ENCODE data around the gene LRRC37B. TPM values are rescaled to one million over a fixed set of nuclear protein-coding genes. Genes with fewer than 3 reads are reported as not detected.
A peak's percentile ranks its signal among the peaks of the same experiment; 100 is the strongest.

Gene LRRC37B
- polyA plus RNA-seq, 1 donor from 2014 or later, result 39.6 TPM

GRCh38 chr17:32010114-32010513 lies 2.9 kb downstream of the LRRC37B start:
- Histone ChIP-seq H4K20me1 (ENCODE audit: insufficient read depth) (no peaks in the 10 kb centered on the region), H3K36me3 (ENCODE audit: insufficient read depth, low read length) (no peaks in the 10 kb centered on the region), H2AFZ (ENCODE audit: low read depth, low read length) (no peak overlapping the region), H3K9me2 (ENCODE audit: insufficient read depth, low read length) (no peaks in the 10 kb centered on the region), H3K4me3 (ENCODE audit: low read length) (peak overlapping the region; percentile 81), H3K9me3 (ENCODE audit: low read length) (no peaks in the 10 kb centered on the region), H3K27ac (ENCODE audit: low read length) (no peak overlapping the region), H3K79me2 (replicated peaks; ENCODE audit: insufficient read depth, low read length) (peaks cover 55% of the 10 kb centered on the region), H3K9ac (ENCODE audit: low read length) (no peak overlapping the region), H3F3A (ENCODE audit: insufficient read depth, low read length, poor library complexity, severe bottlenecking) (no peaks in the 10 kb centered on the region), H3K27me3 (ENCODE audit: insufficient read depth, low read depth, low read length) (no peaks in the 10 kb centered on the region), H3K4me2 (ENCODE audit: low read length) (no peak overlapping the region)
- no peak for TF ChIP-seq RAD21 (conservative IDR thresholded peaks at IDR 0.05)
- no peak for TF ChIP-seq MXI1 (conservative IDR thresholded peaks at IDR 0.05; ENCODE audit: poor library complexity, severe bottlenecking)
- TF ChIP-seq EP300 (conservative IDR thresholded peaks at IDR 0.05; ENCODE audit: poor library complexity, severe bottlenecking), result no peak
- no peak for TF ChIP-seq POLR2AphosphoS5 (IDR thresholded peaks at IDR 0.05)
- no peak for TF ChIP-seq TAF1 (IDR thresholded peaks at IDR 0.05; ENCODE audit: low read depth)
- no peak for TF ChIP-seq EZH2 (IDR thresholded peaks at IDR 0.05; ENCODE audit: borderline replicate concordance, insufficient read depth, low read length, poor library complexity, severe bottlenecking)
- no peak for TF ChIP-seq REST (IDR thresholded peaks at IDR 0.05; ENCODE audit: borderline replicate concordance)
- TF ChIP-seq SMC3 (conservative IDR thresholded peaks at IDR 0.05; ENCODE audit: poor library complexity), result no peak
- no peak for TF ChIP-seq CTCF (IDR thresholded peaks at IDR 0.05; ENCODE audit: poor library complexity, severe bottlenecking)

- TF ChIP-seq TAF1 (IDR thresholded peaks at IDR 0.05; ENCODE audit: low read depth), result no peak
- TF ChIP-seq MXI1 (conservative IDR thresholded peaks at IDR 0.05; ENCODE audit: poor library complexity, severe bottlenecking), result no peak
- no peak for TF ChIP-seq POLR2AphosphoS5 (IDR thresholded peaks at IDR 0.05)
- no peak for TF ChIP-seq EZH2 (IDR thresholded peaks at IDR 0.05; ENCODE audit: borderline replicate concordance, insufficient read depth, low read length, poor library complexity, severe bottlenecking)
- TF ChIP-seq CTCF (IDR thresholded peaks at IDR 0.05; ENCODE audit: poor library complexity, severe bottlenecking), result no peak
- TF ChIP-seq RAD21 (conservative IDR thresholded peaks at IDR 0.05), result no peak
- TF ChIP-seq REST (IDR thresholded peaks at IDR 0.05; ENCODE audit: borderline replicate concordance), result no peak
- no peak for TF ChIP-seq EP300 (conservative IDR thresholded peaks at IDR 0.05; ENCODE audit: poor library complexity, severe bottlenecking)
- TF ChIP-seq SMC3 (conservative IDR thresholded peaks at IDR 0.05; ENCODE audit: poor library complexity), result no peak
- Histone ChIP-seq H3K27me3 (ENCODE audit: insufficient read depth, low read depth, low read length) (no peaks in the 10 kb centered on the region), H3F3A (ENCODE audit: insufficient read depth, low read length, poor library complexity, severe bottlenecking) (no peaks in the 10 kb centered on the region), H3K9ac (ENCODE audit: low read length) (no peak overlapping the region), H3K4me3 (ENCODE audit: low read length) (no peak overlapping the region), H3K9me3 (ENCODE audit: low read length) (no peaks in the 10 kb centered on the region), H3K79me2 (replicated peaks; ENCODE audit: insufficient read depth, low read length) (peaks cover 36% of the 10 kb centered on the region), H3K9me2 (ENCODE audit: insufficient read depth, low read length) (no peaks in the 10 kb centered on the region), H3K4me2 (ENCODE audit: low read length) (no peak overlapping the region), H3K27ac (ENCODE audit: low read length) (no peak overlapping the region), H4K20me1 (ENCODE audit: insufficient read depth) (no peaks in the 10 kb centered on the region), H3K36me3 (ENCODE audit: insufficient read depth, low read length) (no peaks in the 10 kb centered on the region), H2AFZ (ENCODE audit: low read depth, low read length) (no peak overlapping the region)
Measured at GRCh38 chr17:32015245-32016013, 8.2 kb downstream of the LRRC37B start.
